ENCODE measurements around the gene ESPL1.

DNA sequence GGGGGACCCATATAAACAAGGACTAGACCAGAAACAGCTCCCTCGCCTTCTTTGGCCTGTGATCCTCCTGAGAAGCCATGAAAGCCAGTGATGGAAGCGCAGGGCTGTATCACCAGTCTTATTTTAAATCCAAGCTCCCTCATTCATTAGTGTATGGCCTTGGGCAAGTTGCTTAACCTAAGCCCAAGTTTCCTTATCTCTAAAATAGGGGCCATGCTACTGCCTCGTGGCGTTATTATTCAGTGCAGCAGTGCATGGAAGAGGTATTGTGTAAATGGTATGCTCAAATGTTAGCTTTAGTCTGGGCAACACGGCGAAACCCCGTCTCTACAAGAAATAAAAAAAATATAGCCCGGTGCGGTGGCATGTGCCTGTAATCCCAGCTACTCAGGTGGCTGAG, 9.9 kb downstream of the ESPL1 start:
- TF ChIP-seq CTCF (conservative IDR thresholded peaks at IDR 0.05) (no peak), ZFX (IDR thresholded peaks at IDR 0.05) (no peak)
